ENCODE measurements around the gene C10orf67. TPM values are rescaled to one million over a fixed set of nuclear protein-coding genes. Genes with fewer than 3 reads are reported as not detected.

C10orf67 gene
- total RNA-seq, 1 experiment from 2014 or later: not detected

- Mint-ChIP-seq H3K27me3 (ENCODE audit: low read depth) (no peaks in the 10 kb centered on the region; the same call in 1 of the 2 replicates), H3K9me3 (no peaks in the 10 kb centered on the region), H3K36me3 (ENCODE audit: insufficient read depth in 1 of 3, low read depth in 3 of 3) (no peaks in the 10 kb centered on the region), H3K4me3 (no peak overlapping the region), H3K4me1 (peaks cover 0 to 2% of the 10 kb centered on the region in 2 experiments; a peak in 1 of 4 replicates), H3K27ac (no peak overlapping the region)
- Histone ChIP-seq H4K5ac (ENCODE audit: insufficient read length, low read depth, low read length) (no peak overlapping the region), H3K14ac (ENCODE audit: insufficient read depth, low read length) (no peak overlapping the region), H2BK20ac (ENCODE audit: low read depth, low read length, poor library complexity, severe bottlenecking) (no peak overlapping the region), H4K8ac (replicated peaks; ENCODE audit: insufficient read length, low read depth, low read length) (no peak overlapping the region), H3K9ac (ENCODE audit: extremely low read depth, insufficient read length, low read length) (no peak overlapping the region), H3K9me3 (ENCODE audit: control insufficient read depth, low read depth, low read length) (no peaks in the 10 kb centered on the region), H3K23ac (ENCODE audit: insufficient read length, low read depth, low read length) (no peak overlapping the region), H2AK5ac (ENCODE audit: insufficient read length, low read length) (no peak overlapping the region), H3K23me2 (ENCODE audit: insufficient read length, low read depth, low read length, poor library complexity, severe bottlenecking) (no peaks in the 10 kb centered on the region), H3K56ac (ENCODE audit: insufficient read length, low read depth, low read length) (no peak overlapping the region), H3K27me3 (ENCODE audit: insufficient read depth, low read length) (no peaks in the 10 kb centered on the region), H3K4me1 (ENCODE audit: insufficient read depth, low read length) (no peaks in the 10 kb centered on the region), H2BK120ac (ENCODE audit: low read depth, low read length, poor library complexity, severe bottlenecking) (no peak overlapping the region), H3K27ac (ENCODE audit: insufficient read length, low read depth, low read length) (no peak overlapping the region), H2BK5ac (ENCODE audit: insufficient read length, low read length) (no peak overlapping the region), H2AFZ (ENCODE audit: low read length) (no peak overlapping the region), H4K20me1 (ENCODE audit: control insufficient read depth, insufficient read depth, insufficient read length) (no peaks in the 10 kb centered on the region), H3K79me1 (ENCODE audit: insufficient read depth, low read depth, low read length, poor library complexity, severe bottlenecking) (no peaks in the 10 kb centered on the region), H2BK12ac (ENCODE audit: insufficient read length, low read depth, low read length) (no peak overlapping the region), H3K18ac (ENCODE audit: insufficient read length, low read depth, low read length) (no peak overlapping the region), H3K4ac (ENCODE audit: low read depth, low read length) (no peak overlapping the region), H3K4me2 (ENCODE audit: insufficient read depth, insufficient read length, low read length) (no peak overlapping the region), H3T11ph (ENCODE audit: low read length) (no peak overlapping the region), H3K79me2 (ENCODE audit: insufficient read depth, low read length) (no peaks in the 10 kb centered on the region), H4K91ac (ENCODE audit: insufficient read length, low read depth, low read length) (no peak overlapping the region), H2BK15ac (ENCODE audit: low read depth, low read length) (no peak overlapping the region)
- no peak for DNase-seq
- TF ChIP-seq, protein P1, sequence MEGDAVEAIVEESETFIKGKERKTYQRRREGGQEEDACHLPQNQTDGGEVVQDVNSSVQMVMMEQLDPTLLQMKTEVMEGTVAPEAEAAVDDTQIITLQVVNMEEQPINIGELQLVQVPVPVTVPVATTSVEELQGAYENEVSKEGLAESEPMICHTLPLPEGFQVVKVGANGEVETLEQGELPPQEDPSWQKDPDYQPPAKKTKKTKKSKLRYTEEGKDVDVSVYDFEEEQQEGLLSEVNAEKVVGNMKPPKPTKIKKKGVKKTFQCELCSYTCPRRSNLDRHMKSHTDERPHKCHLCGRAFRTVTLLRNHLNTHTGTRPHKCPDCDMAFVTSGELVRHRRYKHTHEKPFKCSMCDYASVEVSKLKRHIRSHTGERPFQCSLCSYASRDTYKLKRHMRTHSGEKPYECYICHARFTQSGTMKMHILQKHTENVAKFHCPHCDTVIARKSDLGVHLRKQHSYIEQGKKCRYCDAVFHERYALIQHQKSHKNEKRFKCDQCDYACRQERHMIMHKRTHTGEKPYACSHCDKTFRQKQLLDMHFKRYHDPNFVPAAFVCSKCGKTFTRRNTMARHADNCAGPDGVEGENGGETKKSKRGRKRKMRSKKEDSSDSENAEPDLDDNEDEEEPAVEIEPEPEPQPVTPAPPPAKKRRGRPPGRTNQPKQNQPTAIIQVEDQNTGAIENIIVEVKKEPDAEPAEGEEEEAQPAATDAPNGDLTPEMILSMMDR (conservative IDR thresholded peaks at IDR 0.05): peak; percentile 62
- no CpG with 5 or more reads among the region's 2 CpGs for WGBS (ENCODE audit: extremely low coverage, insufficient read length, low lambda C conversion rate)
These were observed 13.8 kb upstream of the C10orf67 start for GRCh38 chr10:23358357-23358756.

Data from H9 (cell line).